Activated naive CD4-positive, alpha-beta T cell treated with anti-CD3 and anti-CD28 coated beads, Interleukin-2, amount 50 U/mL, for 16 hours (primary cell): ENCODE results near the gene LRRTM4.
"Not testable (repeated sequence)": the region's sequence is repeated elsewhere in the genome, so short reads cannot be mapped to it uniquely, and the experiment has no call there.

Experiments
- DNase-seq: peaks from one replicate; pipeline ENCODE4 v3.0.0-alpha.2; 2020

Gene LRRTM4

DNA sequence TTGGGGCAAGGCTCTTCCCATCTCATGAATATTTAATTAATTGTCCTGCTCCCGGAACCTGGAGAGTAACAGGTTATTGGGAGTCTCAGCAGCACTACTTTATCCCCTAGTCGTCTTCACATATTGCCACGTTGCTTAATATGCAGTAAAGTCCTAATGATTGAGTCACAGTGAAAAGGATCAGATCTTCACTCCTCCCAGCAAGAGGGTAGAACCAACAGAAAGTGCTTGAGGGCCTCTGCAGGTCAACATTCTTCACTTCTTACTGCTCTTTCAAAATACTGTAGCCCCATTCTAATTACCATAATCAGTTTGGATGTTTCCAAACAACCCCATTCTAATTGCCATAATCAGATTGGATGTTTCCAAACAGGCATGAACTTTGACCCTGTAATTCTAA is 801.0 kb downstream of the LRRTM4 start:
- DNase-seq = no peak

DNA sequence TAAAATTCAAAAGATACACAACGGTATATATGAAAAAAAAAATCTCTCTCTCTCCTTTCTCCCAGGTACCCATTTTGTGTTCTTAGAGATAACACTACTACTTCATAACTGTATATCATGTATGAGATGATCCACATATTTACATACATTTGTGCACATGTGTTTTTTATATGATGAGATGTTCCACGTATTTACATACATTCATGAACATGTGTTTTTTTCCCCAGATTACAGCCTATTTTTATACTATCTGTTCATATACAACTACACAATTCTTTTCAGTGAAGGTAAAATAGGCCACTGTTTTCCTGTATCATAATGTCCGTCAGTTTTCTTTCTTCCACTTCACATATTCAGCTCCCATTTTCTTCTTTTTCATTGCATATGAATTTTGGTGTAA is 808.9 kb downstream of the LRRTM4 start:
- no peak for DNase-seq

DNA sequence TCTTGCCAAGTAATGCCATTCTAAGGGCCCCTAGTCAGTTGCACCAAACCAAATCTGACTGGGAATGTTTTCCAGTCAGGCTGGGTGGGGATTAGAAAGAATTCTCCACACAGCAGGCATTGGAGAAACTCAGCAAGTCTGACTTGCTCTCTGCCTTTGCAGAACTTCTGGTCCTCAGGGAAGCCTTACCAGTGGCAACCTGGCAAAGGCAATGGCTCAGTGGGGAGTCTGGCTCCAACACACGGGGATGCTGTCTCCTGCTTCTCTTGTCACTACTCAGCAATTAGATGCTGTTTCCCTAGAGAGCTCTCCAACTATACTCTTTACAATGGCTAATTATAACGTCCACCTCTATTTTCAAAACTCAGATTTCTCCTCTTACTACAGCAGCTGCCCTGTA is 810.7 kb downstream of the LRRTM4 start:
- DNase-seq = no peak

DNA sequence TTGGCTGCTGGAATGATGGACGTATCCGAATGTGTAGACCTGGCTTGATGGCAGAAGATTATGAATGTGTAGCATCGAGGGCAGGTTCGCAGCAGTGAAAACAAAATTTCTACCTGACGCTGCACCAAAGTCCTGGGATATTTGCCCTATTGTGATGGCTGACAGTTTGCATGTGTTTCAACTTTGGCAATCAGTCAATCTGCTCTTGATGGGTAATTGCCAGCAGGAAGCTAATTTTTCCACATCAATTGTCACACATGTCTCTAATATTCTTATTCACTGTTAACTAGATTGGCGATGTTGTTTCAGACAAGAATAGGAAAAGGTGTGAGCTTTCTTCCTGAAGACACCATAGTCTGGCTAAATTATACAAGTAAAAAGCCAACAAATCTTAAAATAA is 821.3 kb downstream of the LRRTM4 start:
- no peak for DNase-seq

DNA sequence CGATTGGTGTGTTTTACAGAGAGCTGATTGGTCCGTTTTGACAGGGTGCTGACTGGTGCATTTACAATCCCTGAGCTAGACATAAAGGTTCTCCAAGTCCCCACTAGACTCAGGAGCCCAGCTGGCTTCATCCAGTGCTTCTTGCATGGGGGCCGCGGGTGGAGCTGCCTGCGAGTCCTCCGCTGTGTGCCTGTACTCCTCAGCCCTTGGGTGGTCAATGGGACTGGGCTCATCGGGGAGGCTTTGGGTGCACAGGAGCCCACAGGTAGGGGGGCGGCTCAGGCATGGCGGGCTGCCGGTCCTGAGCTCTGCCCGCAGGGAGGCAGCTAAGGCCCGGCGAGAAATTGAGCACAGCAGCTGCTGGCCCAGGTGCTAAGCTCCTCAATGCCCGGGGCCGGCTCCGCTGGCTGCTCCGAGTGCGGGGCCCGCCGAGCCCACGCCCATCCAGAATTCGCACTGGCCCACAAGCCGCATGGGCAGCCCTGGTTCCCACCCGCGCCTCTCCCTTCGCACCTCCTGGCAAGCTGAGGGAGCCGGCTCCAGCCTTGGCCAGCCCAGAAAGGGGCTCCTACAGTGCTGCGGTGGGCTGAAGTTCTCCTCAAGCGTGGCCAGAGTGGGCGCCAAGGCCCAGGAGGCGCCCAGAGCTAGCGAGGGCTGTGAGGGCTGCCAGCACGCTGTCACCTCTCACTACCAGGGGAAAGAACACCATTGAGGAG is 824.0 kb downstream of the LRRTM4 start:
- DNase-seq = not testable (repeated sequence)
